HepG2 (cell line): ENCODE results near the gene CLASP1. TPM values are rescaled to one million over a fixed set of nuclear protein-coding genes. Genes with fewer than 3 reads are reported as not detected.

Experiments used
- ATAC-seq: fragments of 200-7000 bp; cut with Tn5 transposase; 3 replicates; pipeline ENCODE4 v1.9.1; 2020; ENCODE audit warnings: mild to moderate bottlenecking, moderate library complexity
- BruUV-seq: library from RNA; stranded (reverse); fragments of 400-500 nt; replicated peaks from 2 replicates; lab custom pipeline; 2021; lab: Mats Ljungman, UMichigan
- CTCF ChIA-PET: fragments of 300-600 bp; formaldehyde crosslinking; extraction: SDS; loops from one replicate; lab custom pipeline; 2021; ENCODE audit warnings: low total read pairs, inconsistent platforms, low intra/inter-chr PET ratio; lab: Yijun Ruan, JAX
- POLR2A ChIA-PET: fragments of 350-600 bp; sonication (Branson Sonifier 250); formaldehyde crosslinking; loops from one replicate; lab custom pipeline; 2020; ENCODE audit warnings: antibody characterized with exemption, inconsistent platforms; lab: Yijun Ruan, JAX
- DNase-seq: peaks from one replicate; pipeline ENCODE4 v3.0.0-alpha.2; 2015; ENCODE audit warnings: low spot score
- FAIRE-seq: peaks from 3 replicates; lab custom pipeline; 2011; peaks lifted over from hg19 to GRCh38; lab: Jason Lieb, UNC
- H2AFZ ChIP-seq: one replicate; pipeline ENCODE4 v1.6.1; 2011; ENCODE audit warnings: low read length, inconsistent platforms
- H3K27ac ChIP-seq: fragments of 300-600 bp; 3 replicates; pipeline ENCODE4 v1.8.0; 2011; ENCODE audit warnings: mixed run types, mild to moderate bottlenecking, mixed read lengths, low read length, inconsistent platforms; ENCODE audit not compliant: insufficient read depth; ENCODE audit errors: extremely low read length
- H3K27me3 ChIP-seq, 2 experiments: fragments of 200-600 bp in 1 of 2; 2 replicates in 1 of 2; 3 replicates in 1 of 2; pipeline versions ENCODE4 v1.6.0 to v1.8.0; 2011; ENCODE audit warnings: low read length in 2 of 2, mild to moderate bottlenecking in 2 of 2, moderate library complexity in 2 of 2, inconsistent platforms in 1 of 2; ENCODE audit not compliant: insufficient read depth in 2 of 2, control insufficient read depth in 1 of 2
- H3K36me3 ChIP-seq, 2 experiments: fragments of 200-600 bp in 1 of 2; replicated peaks in 1 of 2; 2 replicates in 1 of 2; 3 replicates in 1 of 2; pipeline versions ENCODE4 v1.5.1 to v1.8.0; 2011; ENCODE audit warnings: low read length in 2 of 2, inconsistent platforms in 1 of 2; ENCODE audit not compliant: insufficient read depth in 2 of 2, control insufficient read depth in 1 of 2
- H3K4me1 ChIP-seq: 2 replicates; pipeline ENCODE4 v1.5.1; 2012; ENCODE audit warnings: low read length, inconsistent platforms; ENCODE audit not compliant: insufficient read depth
- H3K4me2 ChIP-seq: 2 replicates; pipeline ENCODE4 v1.6.0; 2011; ENCODE audit warnings: low read depth, low read length, inconsistent platforms
- H3K4me3 ChIP-seq, 3 experiments: fragments of 200-600 bp in 1 of 3; sonication (generic), shearing (Covaris generic) in 1 of 3; replicated peaks in 1 of 3; 2 replicates each; pipeline ENCODE4 v1.5.1; 2011 to 2016; ENCODE audit warnings: low read length in 3 of 3, inconsistent platforms in 2 of 3, low read depth in 2 of 3, mild to moderate bottlenecking in 2 of 3, control low read depth in 1 of 3, mixed read lengths in 1 of 3; ENCODE audit not compliant: insufficient read depth in 1 of 3
- H3K79me2 ChIP-seq: one replicate; pipeline ENCODE4 v1.6.1; 2011; ENCODE audit warnings: low read length, inconsistent platforms; ENCODE audit not compliant: insufficient read depth
- H3K9ac ChIP-seq: 2 replicates; pipeline ENCODE4 v1.6.0; 2011; ENCODE audit warnings: mild to moderate bottlenecking, low read depth, low read length, inconsistent platforms; ENCODE audit not compliant: insufficient read depth
- H3K9me3 ChIP-seq: 2 replicates; pipeline ENCODE4 v1.5.1; 2012; ENCODE audit warnings: mild to moderate bottlenecking, low read length
- H4K20me1 ChIP-seq: 2 replicates; pipeline ENCODE4 v1.6.0; 2011; ENCODE audit warnings: inconsistent platforms, mild to moderate bottlenecking, low read length, moderate library complexity; ENCODE audit not compliant: insufficient read depth
- ATF7-NPFF ChIP-seq: sonication (generic); formaldehyde crosslinking; IDR thresholded peaks from 2 replicates; pipeline ENCODE4 v1.8.1; 2023; ENCODE audit warnings: mild to moderate bottlenecking, low read depth, missing genetic modification reagents, moderate library complexity
- CREM ChIP-seq, 2 experiments: sonication (generic) in 1 of 2; formaldehyde crosslinking in 1 of 2; IDR thresholded peaks; 2 replicates each; pipeline versions ENCODE4 v1.4.0 to v1.6.1; 2016 to 2020; ENCODE audit warnings: antibody characterized with exemption in 1 of 2, mild to moderate bottlenecking in 1 of 2, missing genetic modification reagents in 1 of 2
- DRAP1 ChIP-seq: IDR thresholded peaks from 2 replicates; pipeline ENCODE4 v1.6.1; 2016; ENCODE audit warnings: missing genetic modification reagents, missing compliant biosample characterization
- FOXO1 ChIP-seq: sonication (generic); formaldehyde crosslinking; IDR thresholded peaks from 2 replicates; pipeline ENCODE4 v1.4.0; 2020; ENCODE audit warnings: missing genetic modification reagents
- SIX4 ChIP-seq: sonication (generic); formaldehyde crosslinking; IDR thresholded peaks from 2 replicates; pipeline ENCODE4 v1.4.0; 2020; ENCODE audit warnings: missing genetic modification reagents
- SRF ChIP-seq: IDR thresholded peaks from 2 replicates; pipeline ENCODE4 v1.6.1; 2011; ENCODE audit warnings: mild to moderate bottlenecking, low read depth, low read length, moderate library complexity
- STAG1 ChIP-seq: sonication (generic); formaldehyde crosslinking; IDR thresholded peaks from 2 replicates; pipeline ENCODE4 v1.4.0; 2020; ENCODE audit warnings: missing genetic modification reagents
- WIZ ChIP-seq: sonication (generic); formaldehyde crosslinking; IDR thresholded peaks from 2 replicates; pipeline ENCODE4 v1.5.1; 2020; ENCODE audit warnings: mild to moderate bottlenecking, missing genetic modification reagents
- YEATS4 ChIP-seq: sonication (generic); formaldehyde crosslinking; IDR thresholded peaks from 2 replicates; pipeline ENCODE4 v1.4.0; 2020; ENCODE audit warnings: missing genetic modification reagents, borderline replicate concordance
- ZFP82 ChIP-seq: sonication (generic); formaldehyde crosslinking; IDR thresholded peaks from 2 replicates; pipeline ENCODE4 v1.5.1; 2020; ENCODE audit warnings: mild to moderate bottlenecking, missing genetic modification reagents, borderline replicate concordance
- ZNF501 ChIP-seq: sonication (generic); formaldehyde crosslinking; IDR thresholded peaks from 2 replicates; pipeline ENCODE4 v1.5.1; 2020; ENCODE audit warnings: mild to moderate bottlenecking, moderate library complexity, missing genetic modification reagents
- ZNF616 ChIP-seq: sonication (generic); formaldehyde crosslinking; IDR thresholded peaks from 2 replicates; pipeline ENCODE4 v1.5.0; 2020; ENCODE audit warnings: low read depth, mild to moderate bottlenecking, missing genetic modification reagents
- ZNF749 ChIP-seq: sonication (generic); formaldehyde crosslinking; IDR thresholded peaks from 2 replicates; pipeline ENCODE4 v1.8.0; 2022; ENCODE audit warnings: mild to moderate bottlenecking, missing genetic modification reagents, moderate library complexity, borderline replicate concordance
- ZSCAN20 ChIP-seq: sonication (generic); formaldehyde crosslinking; IDR thresholded peaks from 2 replicates; pipeline ENCODE4 v1.4.0; 2020; ENCODE audit warnings: missing genetic modification reagents, mild to moderate bottlenecking, borderline replicate concordance
- WGBS: methylation state at CpG from one replicate; pipeline ENCODE4 v1.1.6; 2017; ENCODE audit warnings: low lambda C conversion rate; 5-methylcytosine and 5-hydroxymethylcytosine counted together
- in situ Hi-C: cut with HindIII; loops from 2 replicates; pipeline ENCODE4 v1.10.0; 2017; ENCODE audit warnings: low pct_unique_long_range_greater_than_20kb; ENCODE audit not compliant: extremely low pct_ligation_motif_present
- intact Hi-C: fragments of 100-400 bp; cut with micrococcal nuclease; formaldehyde crosslinking; loops from one replicate; pipeline ENCODE4 v1.10.0; 2022; ENCODE audit not compliant: unreplicated experiment
- polyA plus RNA-seq, 8 experiments: library from polyadenylated mRNA; depleted of rRNA in 3 of 8; stranded (reverse) in 7 of 8; unstranded in 1 of 8; fragments of >200 nt; fragmentation: Illumina TruSeq in 4 of 8; extraction: Trizol in 4 of 8; gene quantifications; 2 replicates each; pipeline versions ENCODE4 v1.2.1 to v1.2.3, GENCODE V29; 2011 to 2016; ENCODE audit warnings: low read depth in 4 of 8, missing spikeins in 1 of 8, mixed read lengths in 1 of 8; ENCODE audit not compliant: insufficient read depth in 1 of 8
- total RNA-seq, 5 experiments: library from RNA; depleted of rRNA; stranded (reverse); fragments of >200 nt; fragmentation: Illumina TruSeq; extraction: Trizol; gene quantifications; 2 replicates each; pipeline ENCODE4 v1.2.3, GENCODE V29; 2016; ENCODE audit warnings: low read depth in 1 of 5
- TF ChIP-seq, protein P1 (sequence below): IDR thresholded peaks from 2 replicates; pipeline ENCODE4 v1.6.1; 2016; ENCODE audit warnings: missing biosample characterization, missing genetic modification reagents, low read depth
- TF ChIP-seq, protein P2 (sequence below): sonication (generic); formaldehyde crosslinking; IDR thresholded peaks from 2 replicates; pipeline ENCODE4 v1.8.1; 2022; ENCODE audit warnings: mild to moderate bottlenecking, missing genetic modification reagents
- TF ChIP-seq, protein P3 (sequence below): sonication (generic); formaldehyde crosslinking; IDR thresholded peaks from 2 replicates; pipeline ENCODE4 v1.4.0; 2020; ENCODE audit warnings: missing genetic modification reagents, low read depth, mild to moderate bottlenecking, borderline replicate concordance
- TF ChIP-seq, protein P4 (sequence below): sonication (generic); formaldehyde crosslinking; IDR thresholded peaks from 2 replicates; pipeline ENCODE4 v1.5.1; 2020; ENCODE audit warnings: mild to moderate bottlenecking, missing genetic modification reagents

Gene CLASP1
- total and polyA plus RNA-seq, 2 of the 13 experiments (the other 11 are each of a cell fraction or from before 2014, with no cell fraction given) = 11.7 to 47.9 TPM

GRCh38 chr2:121289271-121289670 lies 360.0 kb downstream of the CLASP1 start:
- no peaks in the 10 kb centered on the region for H3K9me3 ChIP-seq
- CTCF ChIA-PET = no interaction called here
- H4K20me1 ChIP-seq = no peaks in the 10 kb centered on the region
- H3K27ac ChIP-seq = no peak overlapping the region
- FAIRE-seq (no peak), DNase-seq (no peak), ATAC-seq (no peak)
- H3K79me2 ChIP-seq = no peaks in the 10 kb centered on the region
- no peak overlapping the region for H3K4me2 ChIP-seq
- no peak for TF ChIP-seq ZFP82 (CRISPR knock-in tag)
- TF ChIP-seq DRAP1 (CRISPR knock-in tag) = no peak
- no peak for TF ChIP-seq ATF7-NPFF
- no peak for TF ChIP-seq ZSCAN20
- TF ChIP-seq, protein P1, sequence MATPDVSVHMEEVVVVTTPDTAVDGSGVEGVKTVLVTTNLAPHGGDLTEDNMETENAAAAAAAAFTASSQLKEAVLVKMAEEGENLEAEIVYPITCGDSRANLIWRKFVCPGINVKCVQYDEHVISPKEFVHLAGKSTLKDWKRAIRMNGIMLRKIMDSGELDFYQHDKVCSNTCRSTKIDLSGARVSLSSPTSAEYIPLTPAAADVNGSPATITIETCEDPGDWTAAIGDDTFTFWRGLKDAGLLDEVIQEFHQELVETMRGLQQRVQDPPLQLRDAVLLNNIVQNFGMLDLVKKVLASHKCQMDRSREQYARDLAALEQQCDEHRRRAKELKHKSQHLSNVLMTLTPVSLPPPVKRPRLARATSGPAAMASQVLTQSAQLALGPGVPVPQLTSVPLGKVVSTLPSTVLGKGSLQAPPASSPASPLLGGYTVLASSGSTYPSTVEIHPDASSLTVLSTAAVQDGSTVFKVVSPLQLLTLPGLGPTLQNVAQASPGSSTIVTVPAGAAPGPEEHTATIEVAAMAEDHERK (CRISPR knock-in tag) = no peak
- TF ChIP-seq ZNF501 (CRISPR knock-in tag) = no peak
- TF ChIP-seq ZNF616 = no peak
- TF ChIP-seq, protein P2, sequence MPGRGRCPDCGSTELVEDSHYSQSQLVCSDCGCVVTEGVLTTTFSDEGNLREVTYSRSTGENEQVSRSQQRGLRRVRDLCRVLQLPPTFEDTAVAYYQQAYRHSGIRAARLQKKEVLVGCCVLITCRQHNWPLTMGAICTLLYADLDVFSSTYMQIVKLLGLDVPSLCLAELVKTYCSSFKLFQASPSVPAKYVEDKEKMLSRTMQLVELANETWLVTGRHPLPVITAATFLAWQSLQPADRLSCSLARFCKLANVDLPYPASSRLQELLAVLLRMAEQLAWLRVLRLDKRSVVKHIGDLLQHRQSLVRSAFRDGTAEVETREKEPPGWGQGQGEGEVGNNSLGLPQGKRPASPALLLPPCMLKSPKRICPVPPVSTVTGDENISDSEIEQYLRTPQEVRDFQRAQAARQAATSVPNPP = no peak
- no peak for TF ChIP-seq CREM (IDR thresholded peaks at IDR 0.05)
- no peak for TF ChIP-seq CREM (CRISPR knock-in tag; IDR thresholded peaks at IDR 0.05)
- TF ChIP-seq FOXO1 (CRISPR knock-in tag) = no peak
- TF ChIP-seq SIX4 (CRISPR knock-in tag) = no peak
- TF ChIP-seq, protein P3, sequence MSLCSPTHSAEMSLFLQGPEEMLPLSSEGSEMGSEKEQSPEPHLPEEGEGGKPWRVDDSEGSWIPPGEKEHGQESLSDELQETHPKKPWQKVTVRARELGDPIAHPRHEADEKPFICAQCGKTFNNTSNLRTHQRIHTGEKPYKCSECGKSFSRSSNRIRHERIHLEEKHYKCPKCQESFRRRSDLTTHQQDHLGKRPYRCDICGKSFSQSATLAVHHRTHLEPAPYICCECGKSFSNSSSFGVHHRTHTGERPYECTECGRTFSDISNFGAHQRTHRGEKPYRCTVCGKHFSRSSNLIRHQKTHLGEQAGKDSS (CRISPR knock-in tag) = no peak
- TF ChIP-seq STAG1 (CRISPR knock-in tag) = no peak
- TF ChIP-seq WIZ = no peak
- TF ChIP-seq ZNF749 = no peak
- TF ChIP-seq, protein P4, sequence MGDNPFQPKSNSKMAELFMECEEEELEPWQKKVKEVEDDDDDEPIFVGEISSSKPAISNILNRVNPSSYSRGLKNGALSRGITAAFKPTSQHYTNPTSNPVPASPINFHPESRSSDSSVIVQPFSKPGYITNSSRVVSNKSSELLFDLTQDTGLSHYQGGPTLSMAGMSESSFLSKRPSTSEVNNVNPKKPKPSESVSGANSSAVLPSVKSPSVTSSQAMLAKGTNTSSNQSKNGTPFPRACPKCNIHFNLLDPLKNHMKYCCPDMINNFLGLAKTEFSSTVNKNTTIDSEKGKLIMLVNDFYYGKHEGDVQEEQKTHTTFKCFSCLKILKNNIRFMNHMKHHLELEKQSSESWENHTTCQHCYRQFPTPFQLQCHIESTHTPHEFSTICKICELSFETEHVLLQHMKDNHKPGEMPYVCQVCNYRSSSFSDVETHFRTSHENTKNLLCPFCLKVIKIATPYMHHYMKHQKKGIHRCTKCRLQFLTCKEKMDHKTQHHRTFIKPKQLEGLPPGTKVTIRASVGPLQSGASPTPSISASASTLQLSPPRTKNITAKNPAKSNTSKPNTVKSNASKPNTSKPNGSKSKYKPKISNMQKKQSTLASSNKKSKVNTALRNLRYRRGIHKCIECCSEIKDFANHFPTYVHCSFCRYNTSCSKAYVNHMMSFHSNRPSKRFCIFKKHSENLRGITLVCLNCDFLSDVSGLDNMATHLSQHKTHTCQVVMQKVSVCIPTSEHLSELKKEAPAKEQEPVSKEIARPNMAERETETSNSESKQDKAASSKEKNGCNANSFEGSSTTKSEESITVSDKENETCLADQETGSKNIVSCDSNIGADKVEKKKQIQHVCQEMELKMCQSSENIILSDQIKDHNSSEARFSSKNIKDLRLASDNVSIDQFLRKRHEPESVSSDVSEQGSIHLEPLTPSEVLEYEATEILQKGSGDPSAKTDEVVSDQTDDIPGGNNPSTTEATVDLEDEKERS (CRISPR knock-in tag) = no peak
- TF ChIP-seq SRF = no peak
- TF ChIP-seq YEATS4 (CRISPR knock-in tag) = no peak
- 0 out of 2 replicates have a peak, but pooled peaks cover 7% of the 10 kb centered on the region for H3K4me1 ChIP-seq
- H2AFZ ChIP-seq = no peak overlapping the region
- H3K36me3 ChIP-seq = no peaks in the 10 kb centered on the region
- H3K9ac ChIP-seq = no peak overlapping the region
- no peak overlapping the region for H3K4me3 ChIP-seq
- in situ Hi-C loops = no loop called here
- intact Hi-C loops = no loop called here
- H3K27me3 ChIP-seq = peaks cover 14 to 75% of the 10 kb centered on the region in 2 experiments; a peak in 4 of 5 replicates
- WGBS = 25% methylated on average over 4 of the region's 5 CpGs
- no TSS peak for BruUV-seq
- POLR2A ChIA-PET = no interaction called here
